ENCODE results near the gene UBE3B.

Gene UBE3B

GRCh38 chr12:109443794-109444193, 33.6 kb upstream of the UBE3B start:
- Histone ChIP-seq H3K9me2 (replicated peaks; ENCODE audit: low read depth, low read length) (no peaks in the 10 kb centered on the region), H3F3A (ENCODE audit: low read depth) (no peaks in the 10 kb centered on the region), H3K9me3 (ENCODE audit: insufficient read depth, low read depth, low read length) (no peaks in the 10 kb centered on the region), H4K20me1 (ENCODE audit: insufficient read depth, low read length, poor library complexity, severe bottlenecking) (no peaks in the 10 kb centered on the region), H2AFZ (ENCODE audit: low read length) (no peak overlapping the region), H3K9ac (ENCODE audit: low read depth, low read length, poor library complexity, severe bottlenecking) (no peak overlapping the region), H3K4me1 (ENCODE audit: insufficient read depth, low read length, poor library complexity, severe bottlenecking) (no peaks in the 10 kb centered on the region), H3K4me2 (ENCODE audit: low read depth, low read length, poor library complexity, severe bottlenecking) (no peak overlapping the region), H3K79me2 (ENCODE audit: insufficient read depth, low read length) (no peaks in the 10 kb centered on the region), H3K4me3 (ENCODE audit: low read length, poor library complexity, severe bottlenecking) (no peak overlapping the region), H3K27me3 (ENCODE audit: insufficient read depth, low read length, poor library complexity, severe bottlenecking) (no peaks in the 10 kb centered on the region), H3K36me3 (ENCODE audit: insufficient read depth, low read length) (peaks cover 33% of the 10 kb centered on the region; the same call in 1 of the 2 replicates)
- TF ChIP-seq CTCF (conservative IDR thresholded peaks at IDR 0.05; ENCODE audit: low read length) (no peak), EZH2phosphoT487 (IDR thresholded peaks at IDR 0.05; ENCODE audit: borderline replicate concordance) (no peak)

- no peak overlapping the region for H3K4me3 ChIP-seq (ENCODE audit: low read length, poor library complexity, severe bottlenecking)
- H3F3A ChIP-seq (ENCODE audit: low read depth) = no peaks in the 10 kb centered on the region
- no peaks in the 10 kb centered on the region for H4K20me1 ChIP-seq (ENCODE audit: insufficient read depth, low read length, poor library complexity, severe bottlenecking)
- no peaks in the 10 kb centered on the region for H3K9me2 ChIP-seq (replicated peaks; ENCODE audit: low read depth, low read length)
- H3K4me2 ChIP-seq (ENCODE audit: low read depth, low read length, poor library complexity, severe bottlenecking) = no peak overlapping the region
- H2AFZ ChIP-seq (ENCODE audit: low read length) = no peak overlapping the region
- H3K79me2 ChIP-seq (ENCODE audit: insufficient read depth, low read length) = no peaks in the 10 kb centered on the region
- TF ChIP-seq EZH2phosphoT487 (IDR thresholded peaks at IDR 0.05; ENCODE audit: borderline replicate concordance) (no peak), CTCF (conservative IDR thresholded peaks at IDR 0.05; ENCODE audit: low read length) (no peak)
- H3K36me3 ChIP-seq (ENCODE audit: insufficient read depth, low read length) = peaks cover 33% of the 10 kb centered on the region; the same call in 1 of the 2 replicates
- H3K9ac ChIP-seq (ENCODE audit: low read depth, low read length, poor library complexity, severe bottlenecking) = no peak overlapping the region
- H3K4me1 ChIP-seq (ENCODE audit: insufficient read depth, low read length, poor library complexity, severe bottlenecking) = no peaks in the 10 kb centered on the region
- H3K27me3 ChIP-seq (ENCODE audit: insufficient read depth, low read length, poor library complexity, severe bottlenecking) = no peaks in the 10 kb centered on the region
- H3K9me3 ChIP-seq (ENCODE audit: insufficient read depth, low read depth, low read length) = no peaks in the 10 kb centered on the region
Measured at GRCh38 chr12:109444259-109444658, 33.2 kb upstream of the UBE3B start.

GRCh38 chr12:109445191-109445609, 32.2 kb upstream of the UBE3B start:
- no peak overlapping the region for H3K9ac ChIP-seq (ENCODE audit: low read depth, low read length, poor library complexity, severe bottlenecking)
- no peak overlapping the region for H3K4me2 ChIP-seq (ENCODE audit: low read depth, low read length, poor library complexity, severe bottlenecking)
- H3K4me3 ChIP-seq (ENCODE audit: low read length, poor library complexity, severe bottlenecking) = no peak overlapping the region
- no peak overlapping the region for H2AFZ ChIP-seq (ENCODE audit: low read length)
- H3K9me3 ChIP-seq (ENCODE audit: insufficient read depth, low read depth, low read length) = no peaks in the 10 kb centered on the region
- no peaks in the 10 kb centered on the region for H3K27me3 ChIP-seq (ENCODE audit: insufficient read depth, low read length, poor library complexity, severe bottlenecking)
- no peaks in the 10 kb centered on the region for H3F3A ChIP-seq (ENCODE audit: low read depth)
- H4K20me1 ChIP-seq (ENCODE audit: insufficient read depth, low read length, poor library complexity, severe bottlenecking) = no peaks in the 10 kb centered on the region
- no peaks in the 10 kb centered on the region for H3K9me2 ChIP-seq (replicated peaks; ENCODE audit: low read depth, low read length)
- peaks cover 35% of the 10 kb centered on the region; the same call in 1 of the 2 replicates for H3K36me3 ChIP-seq (ENCODE audit: insufficient read depth, low read length)
- TF ChIP-seq CTCF (conservative IDR thresholded peaks at IDR 0.05; ENCODE audit: low read length) (no peak), EZH2phosphoT487 (IDR thresholded peaks at IDR 0.05; ENCODE audit: borderline replicate concordance) (no peak)
- no peaks in the 10 kb centered on the region for H3K79me2 ChIP-seq (ENCODE audit: insufficient read depth, low read length)
- H3K4me1 ChIP-seq (ENCODE audit: insufficient read depth, low read length, poor library complexity, severe bottlenecking) = no peaks in the 10 kb centered on the region
